Subcutaneous adipose tissue (tissue), 4 donors: Measurements from ENCODE around the gene UTP14C. TPM values are rescaled to one million over a fixed set of nuclear protein-coding genes. Genes with fewer than 3 reads are reported as not detected.

Source experiments
- CTCF ChIP-seq: fragments of 450-650 bp; IDR thresholded peaks from one replicate; pipeline ENCODE4 v1.5.1; 2016; ENCODE audit warnings: low read depth, mild to moderate bottlenecking, control low read depth, antibody characterized with exemption, moderate library complexity
- total RNA-seq, 4 donors: library from RNA; depleted of rRNA; stranded (reverse); fragments of >200 nt; gene quantifications; one replicate each; pipeline ENCODE4 v1.1.0, GENCODE V29; 2016

The UTP14C gene
- total RNA-seq, 4 donors from 2014 or later: 12.9 to 22.0 (median 19.3) TPM

GRCh38 chr13:52053460-52053859 is 29.0 kb downstream of the UTP14C start:
- TF ChIP-seq CTCF: no peak

- no peak for TF ChIP-seq CTCF
Observed at GRCh38 chr13:52061587-52061986, 37.1 kb downstream of the UTP14C start.

DNA sequence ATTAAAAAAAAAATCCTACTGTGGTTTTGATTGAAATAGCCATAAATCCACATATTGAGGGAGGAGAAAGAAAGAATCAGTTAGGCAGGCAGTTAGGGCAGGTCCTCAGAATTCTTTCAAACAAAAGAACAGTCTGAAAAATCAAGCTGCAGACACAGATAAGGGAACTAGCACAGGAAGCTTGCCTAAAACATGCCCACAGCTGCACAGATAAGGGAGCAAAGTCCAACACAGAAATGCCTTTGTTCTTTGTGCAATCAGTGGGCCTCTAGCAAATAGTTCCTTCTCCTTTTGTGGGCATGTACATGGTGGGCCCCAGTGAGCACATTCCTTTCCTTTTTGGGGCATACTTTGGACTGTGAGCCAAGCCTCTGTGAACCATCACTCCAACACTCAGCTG is 42.7 kb downstream of the UTP14C start:
- TF ChIP-seq CTCF: no peak

DNA sequence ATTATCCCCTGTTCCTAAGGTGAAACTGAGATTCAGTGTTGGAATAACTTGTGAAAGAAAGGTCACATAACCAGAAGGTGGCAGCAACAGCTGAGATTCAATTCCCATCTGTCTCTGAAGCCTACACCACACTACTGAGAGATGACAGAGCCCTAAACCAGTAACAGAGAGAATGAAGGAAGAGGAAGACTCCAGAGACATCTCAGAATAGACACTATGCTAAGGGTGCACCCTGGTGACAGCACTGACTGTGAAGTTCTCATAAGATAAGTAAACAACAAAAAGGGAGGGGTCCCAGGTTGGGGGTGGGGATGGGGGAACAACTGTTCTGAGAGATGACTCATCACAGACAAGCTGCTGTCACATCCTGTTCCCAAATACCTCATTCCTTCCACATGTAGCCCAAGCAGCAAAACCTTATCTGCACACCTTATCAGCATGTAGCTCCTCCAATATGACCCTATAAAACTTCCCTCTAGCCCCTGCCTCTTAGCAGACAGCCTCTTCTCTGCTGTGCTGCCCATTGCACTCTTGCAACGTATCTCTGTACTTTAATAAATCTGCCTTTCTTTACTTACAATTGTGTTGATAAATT is 46.5 kb downstream of the UTP14C start:
- no peak for TF ChIP-seq CTCF

Other genes starting within 250 kb of the UTP14C start
- gene DHRS12, start 220.5 kb upstream of the UTP14C start, total RNA-seq: 10 to 100 TPM; 22.3 to 47.8 (median 29.1) TPM
- not detected for gene TMEM272, start 179.5 kb upstream of the UTP14C start, total RNA-seq
- gene CCDC70, start 162.7 kb upstream of the UTP14C start, total RNA-seq: not detected
- 10 to 100 TPM in 2 of 4 donors, 1 to 10 TPM in 2; 4.6 to 12.1 (median 9.4) TPM for gene ATP7B, start 13.2 kb upstream of the UTP14C start, total RNA-seq
- 10 to 100 TPM; 18.9 to 39.5 (median 19.8) TPM for gene ALG11, start 12.3 kb upstream of the UTP14C start, total RNA-seq
- gene NEK5, start 104.4 kb downstream of the UTP14C start, total RNA-seq: under 1 TPM in 3 of 4 donors, not detected in 1; 0.16 to 0.22 (median 0.17) TPM
- 10 to 100 TPM; 14.1 to 47.8 (median 21.8) TPM for gene NEK3, start 134.9 kb downstream of the UTP14C start, total RNA-seq